SW480 (cell line): ENCODE results near the gene POLR2L.

ENCODE experiments used
- DNase-seq: peaks from one replicate; pipeline ENCODE4 v3.0.0-alpha.2; 2016; ENCODE audit warnings: low spot score

The POLR2L gene

GRCh38 chr11:810040-810567 is 32.2 kb downstream of the POLR2L start:
- DNase-seq, result no peak

DNA sequence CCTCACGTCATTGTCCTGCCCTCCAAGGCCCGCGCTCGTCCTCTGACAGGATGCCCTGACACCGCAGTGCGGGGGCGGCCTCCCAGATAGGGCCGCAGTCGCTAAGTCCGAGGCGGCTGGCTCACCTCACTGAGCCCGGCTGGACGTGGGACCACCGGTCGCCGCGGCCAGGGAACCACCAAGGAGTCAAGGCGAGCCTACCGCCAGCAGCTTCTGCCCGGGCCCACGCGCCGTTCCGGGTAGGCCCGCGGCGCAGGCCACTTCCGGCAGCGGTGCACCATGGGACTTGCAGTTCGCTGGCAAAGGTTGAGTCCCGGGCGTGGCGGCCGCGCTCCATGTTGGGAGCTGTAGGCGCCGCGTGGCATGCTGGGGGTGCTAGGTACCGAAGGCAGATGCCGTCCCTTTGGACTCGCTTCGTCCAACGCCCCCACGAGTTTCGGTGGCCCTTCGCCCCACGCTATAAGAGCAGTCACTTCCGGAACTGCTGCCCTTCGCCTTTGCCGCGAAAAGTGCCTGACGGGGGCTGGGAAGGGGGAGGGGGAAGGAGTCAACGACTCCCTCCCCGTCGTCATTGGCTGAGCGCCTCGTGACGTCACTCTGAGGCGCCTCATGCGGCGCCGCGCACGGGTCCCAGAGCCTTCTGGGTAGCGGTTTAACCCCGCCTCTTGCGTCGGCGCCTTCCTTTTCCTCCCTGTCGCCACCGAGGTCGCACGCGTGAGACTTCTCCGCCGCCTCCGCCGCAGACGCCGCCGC is 32.9 kb downstream of the POLR2L start, which contains the start of gene RPLP2:
TSS of gene RPLP2 (plus strand) at position 681 of the 753 bp plus-strand sequence. CDS start 268 bp downstream, outside the sequence.
- DNase-seq, result peak; percentile 95

DNA sequence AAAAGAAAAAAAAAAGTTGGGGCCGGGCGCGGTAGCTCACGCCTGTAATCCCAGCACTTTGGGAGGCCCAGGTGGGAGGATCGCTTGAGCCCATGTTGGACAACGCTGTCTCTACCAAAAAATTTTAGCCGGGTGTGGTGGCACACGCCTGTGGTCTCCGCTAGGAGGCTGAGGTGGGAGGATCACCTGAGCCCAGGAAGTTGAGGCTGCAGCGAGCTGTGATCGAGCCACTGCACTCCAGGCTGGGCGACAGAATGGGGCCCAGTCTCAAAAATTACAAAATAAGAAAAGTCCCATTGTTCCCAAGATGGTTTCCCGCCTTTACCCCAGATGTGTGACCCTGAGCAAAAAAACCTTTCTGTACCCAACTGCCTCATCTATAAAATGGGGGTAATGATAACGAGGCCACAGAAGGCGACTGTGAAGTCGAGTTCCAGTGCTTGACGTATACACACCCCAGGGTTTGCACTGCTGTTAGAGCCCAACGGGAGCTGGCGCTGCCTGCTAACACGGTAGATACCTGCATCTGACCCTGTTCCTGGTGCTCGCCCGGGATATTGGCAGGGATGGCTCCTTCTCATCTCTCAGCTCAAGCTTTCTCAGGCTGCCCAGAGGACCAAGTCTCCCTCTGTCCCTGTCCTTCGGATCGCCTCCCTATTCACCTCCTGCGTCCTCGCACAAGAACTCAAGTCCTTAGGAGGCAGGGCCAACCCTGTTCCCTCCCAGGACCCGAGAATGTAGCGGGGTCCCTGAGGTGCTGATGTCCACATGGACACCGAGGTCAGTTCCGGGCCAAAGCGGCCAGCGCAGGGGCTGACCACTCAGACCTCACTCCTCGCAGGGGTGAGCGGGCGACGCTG is 33.7 kb downstream of the POLR2L start:
- DNase-seq, result no peak

- no peak for DNase-seq
These were observed 37.7 kb downstream of the POLR2L start for GRCh38 chr11:804599-804964.

DNA sequence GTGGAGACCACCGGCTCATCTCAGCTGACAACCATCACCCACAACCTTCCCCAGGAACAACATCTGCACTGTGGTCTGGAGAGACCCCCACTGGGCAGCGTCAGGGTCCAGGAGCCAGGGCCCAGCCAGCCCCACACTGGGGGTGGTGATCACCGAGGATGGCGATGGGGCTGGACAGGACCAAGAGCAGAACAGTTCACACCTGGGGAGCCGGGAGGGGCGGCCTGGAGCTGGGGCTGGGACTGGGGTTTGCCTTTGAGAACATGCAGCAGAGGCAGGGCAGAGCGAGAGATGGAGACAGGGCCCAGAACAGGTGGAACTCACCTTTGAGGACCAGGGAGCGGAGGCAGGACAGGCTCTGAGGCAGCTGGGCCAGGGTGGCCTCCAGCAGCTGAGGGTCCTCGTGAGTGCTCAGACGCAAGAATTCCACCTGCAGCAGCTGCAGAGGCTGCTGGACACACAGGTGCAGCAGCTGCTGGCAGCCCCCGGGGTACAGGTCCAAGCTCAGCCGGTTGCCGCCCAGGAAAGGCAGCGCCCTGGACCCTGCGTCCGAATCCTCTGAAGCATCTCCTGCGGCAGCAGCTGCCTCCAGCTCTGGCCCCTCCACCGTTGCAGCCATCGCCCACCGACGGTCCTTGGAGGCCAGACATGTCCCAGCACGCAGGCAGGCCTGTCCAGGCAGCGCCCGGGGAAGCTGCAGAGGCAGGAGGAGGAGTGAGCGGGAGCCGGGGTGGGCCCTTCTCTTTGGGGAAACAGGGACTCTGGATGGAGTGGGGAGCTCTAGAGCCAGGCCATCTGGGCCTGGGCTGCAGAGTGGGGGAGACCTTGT is 38.3 kb downstream of the POLR2L start:
- DNase-seq, result no peak

GRCh38 chr11:803467-803742 is 38.9 kb downstream of the POLR2L start:
- no peak for DNase-seq

- no peak for DNase-seq
These were observed 39.4 kb downstream of the POLR2L start for GRCh38 chr11:802693-803466.

DNA sequence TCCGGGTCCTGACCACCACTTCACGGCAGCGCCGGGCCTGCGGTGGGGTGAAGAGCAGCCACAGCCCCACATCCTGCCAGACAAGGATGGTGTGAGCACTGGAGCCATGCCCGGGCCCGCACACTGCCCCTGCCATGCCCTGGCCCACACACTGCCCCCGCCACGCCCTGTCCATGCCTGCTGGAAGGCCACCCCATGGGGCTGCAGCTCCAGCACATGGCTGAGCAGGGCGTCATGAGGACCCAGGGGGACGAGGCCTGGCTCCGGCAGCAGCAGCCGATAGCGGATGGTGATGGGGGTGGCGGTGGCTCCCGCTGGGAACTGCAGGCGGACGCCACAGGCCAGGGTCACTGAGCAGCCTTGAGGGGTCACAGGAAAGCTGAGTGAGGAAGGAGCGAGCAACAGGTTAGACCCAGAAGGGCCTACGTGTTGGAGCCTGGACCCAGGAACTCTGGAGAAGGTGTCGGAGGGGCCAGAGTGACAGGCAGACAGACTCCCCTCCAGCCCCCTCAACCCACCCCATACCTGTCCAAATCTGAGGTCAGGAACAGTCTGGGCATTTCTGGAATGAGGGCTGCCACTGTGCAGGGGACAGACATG is 40.2 kb downstream of the POLR2L start:
- no peak for DNase-seq

GRCh38 chr11:801097-801780 is 41.1 kb downstream of the POLR2L start:
- DNase-seq, result no peak

DNA sequence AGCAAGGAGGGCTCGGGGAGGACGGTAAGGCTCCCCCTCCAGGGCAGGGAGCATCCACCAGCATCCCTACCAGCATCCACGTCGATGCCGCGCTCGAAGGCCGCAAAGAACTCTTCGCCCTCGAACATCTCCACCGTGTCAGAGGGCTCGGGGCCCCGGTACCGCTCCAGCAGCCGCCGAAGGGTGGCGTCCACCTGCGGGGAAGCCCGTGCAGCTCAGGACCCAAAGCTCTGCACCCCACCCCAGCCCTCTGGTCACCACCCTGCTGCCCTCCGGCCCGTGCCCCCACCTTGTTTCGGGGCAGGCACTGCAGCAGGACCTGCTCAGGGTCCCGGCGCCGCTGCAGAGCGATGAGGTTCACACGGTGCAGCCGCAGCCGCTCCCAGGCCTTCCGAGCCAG is 41.9 kb downstream of the POLR2L start:
- no peak for DNase-seq

DNA sequence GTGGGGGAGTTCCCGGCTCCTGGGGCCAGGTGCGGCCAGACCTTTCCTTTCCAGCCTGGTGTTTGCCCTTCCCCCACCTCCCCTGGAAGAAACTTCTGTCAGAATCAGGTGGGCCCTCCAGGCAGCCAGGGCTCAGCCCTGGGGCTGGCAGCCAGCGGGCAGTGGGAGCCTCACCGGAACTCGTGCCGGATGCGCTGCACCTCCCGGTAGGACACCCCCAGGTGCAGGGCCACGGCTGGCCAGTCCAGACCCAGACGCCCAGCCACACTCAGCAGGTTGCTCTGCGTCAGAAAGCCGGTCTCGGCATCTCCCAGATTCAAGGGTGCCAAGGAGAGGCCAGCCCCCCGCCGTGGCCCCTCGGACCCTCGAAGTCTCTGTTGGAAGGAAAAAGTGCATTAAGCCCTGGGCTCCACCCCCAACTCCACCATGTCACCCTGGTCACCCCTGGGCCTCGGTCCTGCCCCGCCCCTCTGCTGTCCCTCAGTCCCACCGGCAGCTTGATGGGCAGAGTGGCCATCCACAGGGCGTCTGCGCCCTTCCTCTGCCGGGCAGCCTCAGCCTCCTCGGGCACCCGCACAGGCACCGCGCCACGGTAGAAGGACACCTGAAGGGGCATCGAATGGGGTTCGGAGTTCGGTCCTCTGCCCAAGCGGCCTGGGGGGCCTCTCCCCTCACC is 42.5 kb downstream of the POLR2L start:
- DNase-seq, result no peak

DNA sequence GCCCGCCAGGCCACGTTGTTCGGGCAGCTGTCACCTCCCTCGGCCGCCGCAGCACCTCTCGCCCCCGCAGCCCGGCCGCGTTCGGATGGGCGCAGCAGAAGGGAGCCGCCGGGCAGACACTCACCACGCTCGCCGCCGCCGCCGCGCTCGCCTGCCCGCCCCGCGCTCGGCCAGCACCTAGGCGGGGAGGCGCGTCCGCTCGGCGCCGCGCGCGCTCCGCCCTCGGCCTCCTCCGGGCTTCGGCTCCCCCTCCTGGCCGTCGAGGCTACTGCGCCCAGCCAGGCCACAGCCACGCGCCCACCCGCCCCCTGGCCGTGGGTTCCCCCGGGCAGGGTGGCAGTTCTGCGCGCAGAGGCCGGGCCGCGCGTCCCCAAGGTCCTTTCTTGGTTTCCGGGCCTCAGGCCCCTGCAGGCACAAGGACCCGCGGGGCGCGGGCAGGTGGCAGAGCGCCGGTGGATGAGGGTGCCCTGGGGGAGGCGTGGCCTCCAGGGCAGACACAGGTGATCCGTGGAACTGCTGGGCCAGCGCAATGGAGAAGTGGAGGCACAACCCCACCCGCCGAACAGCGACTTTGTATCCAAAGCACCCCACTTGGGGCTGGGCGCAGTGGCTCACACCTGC is 44.1 kb downstream of the POLR2L start, which contains the start of gene SLC25A22:
TSS of gene SLC25A22 (minus strand) at position 189 of the 621 bp plus-strand sequence. CDS start 3,275 bp downstream, outside the sequence.
- peak; percentile 69 for DNase-seq

DNA sequence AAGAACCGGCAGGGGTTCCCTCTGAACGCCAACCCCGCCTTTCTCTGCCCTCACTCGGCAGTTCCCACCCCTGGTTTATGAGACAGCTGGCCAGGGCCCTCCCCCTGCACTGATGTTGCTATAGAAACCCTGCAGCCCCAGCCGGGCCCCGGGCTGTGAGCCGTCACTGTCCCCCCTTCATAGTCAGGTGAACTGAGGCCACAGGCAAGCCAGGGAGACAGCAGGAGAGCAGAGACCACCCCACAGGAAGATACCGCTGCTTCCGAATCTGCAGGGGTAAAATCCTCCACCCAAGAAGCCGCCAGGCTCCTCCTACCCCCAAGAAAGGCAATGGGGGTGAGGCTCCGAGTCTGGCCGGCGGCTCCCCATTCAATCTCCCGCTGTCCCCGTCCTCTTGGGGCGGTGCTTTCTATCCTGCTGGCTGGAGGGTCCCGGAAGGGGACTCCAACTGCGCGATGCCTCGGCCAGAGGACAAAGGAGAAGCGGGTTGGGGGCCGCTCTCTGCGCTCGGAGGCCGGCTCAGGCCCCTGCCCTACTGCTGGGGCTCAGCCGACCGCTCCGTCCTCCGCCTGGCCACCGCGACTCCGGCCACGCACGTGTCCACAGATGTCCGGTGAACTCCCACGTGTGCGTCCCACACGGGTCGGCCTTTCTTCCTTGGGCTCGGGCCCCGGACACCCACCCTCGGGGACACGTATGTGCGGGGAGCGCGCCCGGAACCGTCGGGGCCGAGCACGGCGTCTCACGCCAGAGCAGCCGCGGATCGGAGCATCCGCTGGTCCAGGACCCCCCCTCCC is 44.8 kb downstream of the POLR2L start:
- peak; percentile 65 for DNase-seq

- DNase-seq, result no peak
These were observed 45.6 kb downstream of the POLR2L start for GRCh38 chr11:796565-797295.

- peak; percentile 86 for DNase-seq
These were observed 46.4 kb downstream of the POLR2L start for GRCh38 chr11:795634-796564.

DNA sequence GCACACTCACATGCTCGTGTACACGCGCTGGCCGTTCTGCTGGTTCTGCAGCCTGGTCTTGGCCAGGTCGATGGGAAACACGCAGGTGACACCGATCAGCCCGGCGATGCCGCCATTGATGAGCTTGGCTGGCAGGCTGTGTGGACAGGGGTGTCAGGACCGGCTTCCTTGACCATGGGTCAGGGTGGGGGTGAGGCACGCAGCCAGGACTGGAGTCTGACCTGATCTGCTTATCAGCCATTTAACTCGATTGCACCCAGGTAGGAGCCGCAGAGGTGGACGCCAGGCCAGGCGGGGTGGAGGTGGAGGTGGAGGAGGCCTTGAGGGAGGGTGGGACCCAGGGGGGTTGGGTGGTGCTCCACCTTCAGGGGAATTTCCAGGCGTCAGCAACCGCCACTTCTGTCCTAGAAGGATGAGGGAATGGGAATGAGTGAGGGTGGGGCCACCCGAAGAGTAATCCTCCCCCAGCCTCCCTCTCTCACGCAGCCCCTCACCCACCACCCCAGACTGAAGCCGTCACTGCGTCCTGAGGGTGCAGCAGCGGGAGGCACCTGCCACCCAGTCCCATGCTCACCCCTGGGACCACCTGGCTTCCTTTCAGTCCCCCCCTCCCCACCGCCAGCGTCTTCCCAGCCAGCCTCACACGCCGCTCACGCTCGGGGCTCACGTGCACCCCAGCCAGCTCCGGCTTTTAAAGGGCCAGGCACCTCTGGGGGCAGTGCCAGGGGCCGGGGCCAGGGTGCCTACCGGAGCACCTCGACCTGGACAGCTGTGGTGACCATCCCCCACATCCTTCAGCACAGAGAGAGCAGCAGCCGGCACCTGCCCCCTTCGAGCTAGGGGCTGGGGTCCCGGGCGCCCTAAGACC is 47.3 kb downstream of the POLR2L start:
- no peak for DNase-seq
